WERI-Rb-1 (cell line): ENCODE measurements around the gene DENND1B.

ENCODE experiments used
- DNase-seq: peaks from one replicate; pipeline ENCODE4 v3.0.0-alpha.2; 2020
- H3K27ac ChIP-seq: fragments of 250-450 bp; sonication (Bioruptor Pico); 2 replicates; pipeline ENCODE4 v1.5.1; 2020; ENCODE audit warnings: mild to moderate bottlenecking, moderate library complexity
- H3K27me3 ChIP-seq: fragments of 250-450 bp; sonication (Bioruptor Pico); 2 replicates; pipeline ENCODE4 v1.5.1; 2021; ENCODE audit warnings: mild to moderate bottlenecking, low read depth, moderate library complexity; ENCODE audit not compliant: insufficient read depth, severe bottlenecking
- H3K36me3 ChIP-seq: fragments of 250-450 bp; sonication (Bioruptor Pico); 2 replicates; pipeline ENCODE4 v1.5.1; 2020; ENCODE audit warnings: mild to moderate bottlenecking, moderate library complexity
- H3K4me3 ChIP-seq: 2 replicates; pipeline ENCODE4 v1.5.1; 2011; ENCODE audit warnings: low read depth, mild to moderate bottlenecking, control low read depth, low read length
- H3K9me3 ChIP-seq: fragments of 250-450 bp; sonication (Bioruptor Pico); 2 replicates; pipeline ENCODE4 v1.5.1; 2021; ENCODE audit warnings: mild to moderate bottlenecking, moderate library complexity; ENCODE audit not compliant: severe bottlenecking
- CTCF ChIP-seq: IDR thresholded peaks from 2 replicates; pipeline ENCODE4 v1.5.1; 2011; ENCODE audit warnings: low read depth, mild to moderate bottlenecking, control low read depth, inconsistent platforms, low read length

Gene DENND1B

DNA sequence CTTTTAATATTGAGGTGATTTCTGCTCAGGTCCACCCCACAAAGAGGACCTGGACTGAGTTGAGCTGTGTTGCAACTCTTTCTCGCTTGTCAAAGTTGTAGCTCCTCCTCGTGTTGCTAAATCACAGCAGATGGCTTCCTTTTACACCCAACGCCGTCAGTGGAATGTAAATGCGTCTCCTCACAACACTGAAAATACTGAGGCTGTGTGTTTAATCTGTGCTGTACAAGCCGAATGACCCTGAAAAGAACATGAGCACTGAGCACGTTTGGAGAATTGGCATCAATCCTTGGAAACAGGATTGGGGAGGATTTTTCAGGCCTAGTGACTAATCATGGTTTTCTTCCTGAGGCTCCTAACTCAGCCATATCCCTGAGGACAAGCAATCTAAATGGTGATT, 311.2 kb downstream of the DENND1B start:
- no peaks in the 10 kb centered on the region for H3K9me3 ChIP-seq
- no peaks in the 10 kb centered on the region for H3K36me3 ChIP-seq
- no peak for DNase-seq
- no peak for TF ChIP-seq CTCF
- H3K27ac ChIP-seq, result no peak overlapping the region
- H3K27me3 ChIP-seq, result no peaks in the 10 kb centered on the region
- H3K4me3 ChIP-seq, result no peak overlapping the region

- Histone ChIP-seq H3K27ac (no peak overlapping the region), H3K4me3 (no peak overlapping the region)
- DNase-seq, result no peak
Measured at GRCh38 chr1:197463142-197463541, 312.1 kb downstream of the DENND1B start.

GRCh38 chr1:197462539-197462938, 312.7 kb downstream of the DENND1B start:
- Histone ChIP-seq H3K27ac (no peak overlapping the region), H3K36me3 (no peaks in the 10 kb centered on the region), H3K4me3 (no peak overlapping the region), H3K27me3 (no peaks in the 10 kb centered on the region), H3K9me3 (no peaks in the 10 kb centered on the region)
- TF ChIP-seq CTCF, result no peak
- DNase-seq, result no peak

More at GRCh38 chr1:197463142-197463541, 312.1 kb downstream of the DENND1B start:
- Histone ChIP-seq H3K36me3 (no peaks in the 10 kb centered on the region), H3K9me3 (no peaks in the 10 kb centered on the region), H3K27me3 (no peaks in the 10 kb centered on the region)
- no peak for TF ChIP-seq CTCF
